ENCODE measurements around the gene SLC39A8.
A peak's percentile ranks its signal among the peaks of the same experiment; 100 is the strongest.

The SLC39A8 gene

GRCh38 chr4:102335616-102336015 is 9.7 kb downstream of the SLC39A8 start:
- H3K27ac ChIP-seq (ENCODE audit: extremely low read depth, low read depth, low read length), result no peak overlapping the region
- no peaks in the 10 kb centered on the region for H3K9me3 ChIP-seq (ENCODE audit: control insufficient read depth, insufficient read depth, low read depth, low read length)
- no peaks in the 10 kb centered on the region for H3K4me1 ChIP-seq (ENCODE audit: control insufficient read depth, insufficient read depth, low read length)
- H3K36me3 ChIP-seq (ENCODE audit: control insufficient read depth in 2 of 2, insufficient read depth in 1 of 2, low read length in 2 of 2), result no peaks in the 10 kb centered on the region
- ChIA-PET CTCF (interaction anchor here (1.0 kb wide), 1 partner anchor 95 kb away, joined by 3 read pairs; no protein-coding TSS in a partner anchor), POLR2A (no interaction called here)
- H3K4me3 ChIP-seq (ENCODE audit: low read depth, low read length), result no peak overlapping the region
- TF ChIP-seq ZNF311 (tag by site-specific recombination; IDR thresholded peaks at IDR 0.05; ENCODE audit: borderline replicate concordance) (no peak), KLF9 (tag by site-specific recombination; IDR thresholded peaks at IDR 0.05; ENCODE audit: low read depth) (no peak), ZNF23 (tag by site-specific recombination; IDR thresholded peaks at IDR 0.05; ENCODE audit: borderline replicate concordance) (no peak), ZNF449 (tag by site-specific recombination; IDR thresholded peaks at IDR 0.05) (no peak), ZNF830 (tag by site-specific recombination; IDR thresholded peaks at IDR 0.05; ENCODE audit: low read depth) (no peak), ELK4 (IDR thresholded peaks at IDR 0.05; ENCODE audit: borderline replicate concordance, low read depth, low read length) (no peak), SCRT2 (tag by site-specific recombination; IDR thresholded peaks at IDR 0.05) (no peak), AEBP2 (tag by site-specific recombination; IDR thresholded peaks at IDR 0.05; ENCODE audit: borderline replicate concordance) (no peak), ZNF513 (tag by site-specific recombination; IDR thresholded peaks at IDR 0.05) (no peak), ZNF558 (tag by site-specific recombination; IDR thresholded peaks at IDR 0.05) (no peak), PBX3 (CRISPR knock-in tag; IDR thresholded peaks at IDR 0.05) (no peak)

- no peak overlapping the region for H3K27ac ChIP-seq (ENCODE audit: extremely low read depth, low read depth, low read length)
- POLR2A ChIA-PET, result no interaction called here
- H3K4me3 ChIP-seq (ENCODE audit: low read depth, low read length), result no peak overlapping the region
- TF ChIP-seq KLF17 (tag by site-specific recombination; IDR thresholded peaks at IDR 0.05) (no peak), ZNF600 (tag by site-specific recombination; IDR thresholded peaks at IDR 0.05) (peak; percentile 83)
- H3K4me1 ChIP-seq (ENCODE audit: control insufficient read depth, insufficient read depth, low read length), result no peaks in the 10 kb centered on the region
- H3K36me3 ChIP-seq (ENCODE audit: control insufficient read depth in 2 of 2, insufficient read depth in 1 of 2, low read length in 2 of 2), result no peaks in the 10 kb centered on the region
- no peaks in the 10 kb centered on the region for H3K9me3 ChIP-seq (ENCODE audit: control insufficient read depth, insufficient read depth, low read depth, low read length)
- CTCF ChIA-PET, result no interaction called here
Observed at GRCh38 chr4:102334624-102335023, 10.7 kb downstream of the SLC39A8 start.

GRCh38 chr4:102333787-102334186 is 11.5 kb downstream of the SLC39A8 start:
- no peaks in the 10 kb centered on the region for H3K9me3 ChIP-seq (ENCODE audit: control insufficient read depth, insufficient read depth, low read depth, low read length)
- H3K27ac ChIP-seq (ENCODE audit: extremely low read depth, low read depth, low read length), result no peak overlapping the region
- no peaks in the 10 kb centered on the region for H3K36me3 ChIP-seq (ENCODE audit: control insufficient read depth in 2 of 2, insufficient read depth in 1 of 2, low read length in 2 of 2)
- no peak overlapping the region for H3K4me3 ChIP-seq (ENCODE audit: low read depth, low read length)
- ChIA-PET POLR2A (no interaction called here), CTCF (no interaction called here)
- H3K4me1 ChIP-seq (ENCODE audit: control insufficient read depth, insufficient read depth, low read length), result no peaks in the 10 kb centered on the region
- TF ChIP-seq WT1 (tag by site-specific recombination; IDR thresholded peaks at IDR 0.05) (no peak), KLF7 (tag by site-specific recombination; IDR thresholded peaks at IDR 0.05; ENCODE audit: borderline replicate concordance) (no peak), ZNF214 (tag by site-specific recombination; IDR thresholded peaks at IDR 0.05; ENCODE audit: borderline replicate concordance) (no peak), ZNF544 (tag by site-specific recombination; IDR thresholded peaks at IDR 0.05) (no peak), OSR2 (tag by site-specific recombination; IDR thresholded peaks at IDR 0.05) (no peak), ZNF366 (tag by site-specific recombination; conservative IDR thresholded peaks at IDR 0.05) (no peak), ZNF140 (tag by site-specific recombination; IDR thresholded peaks at IDR 0.05) (no peak), ZBTB8A (tag by site-specific recombination; IDR thresholded peaks at IDR 0.05) (no peak), ZNF837 (tag by site-specific recombination; IDR thresholded peaks at IDR 0.05) (no peak), ZNF510 (tag by site-specific recombination; IDR thresholded peaks at IDR 0.05; ENCODE audit: insufficient replicate concordance) (no peak), ZNF555 (tag by site-specific recombination; conservative IDR thresholded peaks at IDR 0.05) (no peak), ZNF548 (tag by site-specific recombination; IDR thresholded peaks at IDR 0.05) (no peak)
